GM18868 (cell line): ENCODE measurements around the gene CRAMP1.
"Not testable (repeated sequence)": the region's sequence is repeated elsewhere in the genome, so short reads cannot be mapped to it uniquely, and the experiment has no call there.

ENCODE experiments used
- ATAC-seq: cut with Tn5 transposase; IDR thresholded peaks from one replicate; pipeline ENCODE4 v1.9.1; 2021; ENCODE audit warnings: mild to moderate bottlenecking, moderate library complexity; ENCODE audit not compliant: unreplicated experiment

The CRAMP1 gene

DNA sequence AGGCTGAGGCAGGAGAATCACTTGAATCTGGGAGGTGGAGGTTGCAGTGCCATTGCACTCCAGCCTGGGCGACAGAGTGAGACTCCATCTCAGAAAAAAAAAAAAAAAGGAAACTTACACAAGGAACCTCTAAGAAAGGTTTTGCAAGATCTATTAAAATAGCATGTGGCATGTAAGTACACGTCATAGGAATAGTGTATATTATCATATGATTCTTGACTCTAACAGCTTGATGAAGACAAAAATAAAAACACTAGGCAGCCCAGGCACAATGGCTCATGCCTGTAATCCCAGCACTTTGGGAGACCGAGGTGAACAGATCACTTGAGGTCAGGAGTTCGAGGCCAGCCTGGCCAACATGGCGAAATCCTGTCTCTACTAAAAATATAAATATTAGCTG is 16.6 kb upstream of the CRAMP1 start:
- not testable (repeated sequence) for ATAC-seq

- no peak for ATAC-seq
These were observed 15.6 kb upstream of the CRAMP1 start for GRCh38 chr16:1596516-1596915.

GRCh38 chr16:1597154-1597553 is 15.0 kb upstream of the CRAMP1 start:
- ATAC-seq: no peak

DNA sequence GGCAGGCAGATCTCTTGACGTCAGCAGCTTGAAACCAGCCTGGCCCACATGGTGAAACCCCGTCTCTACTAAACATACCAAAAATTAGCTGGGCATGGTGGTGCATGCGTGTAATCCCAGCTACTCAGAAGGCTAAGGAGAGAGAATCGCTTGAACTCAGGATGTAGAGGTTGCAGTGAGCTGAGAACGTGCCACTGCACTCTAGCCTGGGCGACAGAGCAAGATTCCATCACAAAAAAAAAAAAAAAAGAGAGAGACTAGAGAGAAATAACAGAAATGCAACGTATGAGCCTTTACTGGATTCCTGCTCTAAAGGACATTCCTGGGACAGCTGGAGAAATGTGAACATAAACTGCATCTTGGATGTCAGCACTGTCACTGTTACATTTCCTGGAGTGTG is 11.1 kb upstream of the CRAMP1 start:
- ATAC-seq: no peak

DNA sequence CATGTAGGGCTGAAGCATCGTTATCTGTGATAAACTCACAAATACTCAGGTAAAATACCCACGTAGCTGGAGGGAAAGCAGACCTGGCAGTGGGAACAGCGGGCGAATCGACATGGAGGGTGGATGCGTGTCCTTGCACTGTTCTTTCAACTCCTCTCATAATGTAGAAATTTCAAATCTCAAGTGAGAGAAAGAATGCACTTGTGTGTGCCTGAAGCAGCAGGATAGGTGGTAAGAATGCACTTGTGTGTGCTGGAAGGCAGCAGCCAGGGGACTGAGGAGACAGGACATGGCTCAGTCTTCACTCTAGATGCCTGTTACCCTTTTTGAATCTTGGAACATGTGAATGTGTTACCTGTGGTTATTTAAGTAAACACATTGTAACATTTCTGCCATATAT is 10.7 kb upstream of the CRAMP1 start:
- ATAC-seq: no peak

DNA sequence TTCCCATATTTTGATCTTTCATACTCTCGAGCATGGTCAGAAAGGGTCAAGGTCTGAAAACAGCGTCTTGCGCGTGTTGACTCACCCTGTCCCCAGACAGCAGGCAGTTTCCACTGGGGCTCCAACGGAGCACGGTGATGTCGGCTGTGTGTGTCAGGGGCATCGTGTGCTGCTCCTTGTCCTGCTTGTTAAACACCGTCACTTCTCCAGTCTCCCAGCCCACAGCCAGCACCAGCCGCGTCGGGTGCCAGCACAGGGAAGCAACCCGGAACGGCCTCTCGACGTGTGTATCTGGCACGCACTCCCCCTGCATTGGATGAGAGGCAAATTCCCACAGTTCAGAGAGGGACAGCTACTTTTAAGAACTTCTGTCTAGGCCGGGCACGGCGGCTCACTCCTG is 9.9 kb upstream of the CRAMP1 start:
- ATAC-seq: no peak

- no peak for ATAC-seq
These were observed 5.4 kb upstream of the CRAMP1 start for GRCh38 chr16:1606774-1607173.

GRCh38 chr16:1607971-1608370 is 4.2 kb upstream of the CRAMP1 start:
- ATAC-seq: no peak

GRCh38 chr16:1610071-1610898 is 1.9 kb upstream of the CRAMP1 start:
- peak; percentile 35 for ATAC-seq

DNA sequence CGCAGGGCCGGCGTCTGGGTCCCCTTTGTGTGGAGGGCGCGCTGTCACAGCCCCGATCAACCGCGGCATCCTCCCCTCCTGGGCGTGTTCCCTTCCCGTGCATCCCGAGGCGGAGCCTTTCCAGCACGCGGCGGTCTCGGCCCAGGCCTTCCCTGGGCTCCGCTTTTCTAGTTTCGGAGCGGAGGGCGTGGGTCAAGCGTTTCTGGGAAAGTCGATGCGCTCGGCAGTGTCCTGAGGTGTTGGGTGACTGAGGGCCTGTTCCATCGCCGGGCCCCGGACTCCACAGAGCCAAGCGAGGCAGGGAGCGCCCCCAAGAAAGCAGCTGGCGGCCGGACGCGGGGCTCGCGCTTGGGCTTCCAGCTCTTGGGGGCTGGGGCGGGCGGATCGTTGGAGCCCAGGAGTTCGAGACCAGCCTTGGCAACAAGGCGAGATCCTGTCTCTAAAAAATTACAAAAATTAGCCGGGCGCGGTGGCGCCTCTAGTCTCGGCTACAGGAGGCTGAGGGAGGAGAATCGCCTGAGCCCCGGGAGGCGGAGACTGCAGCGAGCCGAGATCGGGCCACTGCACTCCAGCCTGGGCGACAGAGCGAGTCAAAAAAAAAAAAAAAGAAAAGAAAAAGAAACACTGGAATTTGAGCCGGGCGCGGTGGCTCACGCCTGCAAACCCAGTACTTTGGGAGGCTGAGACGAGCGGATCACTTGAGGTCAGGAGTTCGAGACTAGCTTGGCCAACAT is 1.1 kb upstream of the CRAMP1 start:
- no peak for ATAC-seq

- no peak for ATAC-seq
These were observed 1.1 kb downstream of the CRAMP1 start for GRCh38 chr16:1613211-1613622.

GRCh38 chr16:1613728-1614455 is 1.7 kb downstream of the CRAMP1 start:
- no peak for ATAC-seq

GRCh38 chr16:1614456-1615102 is 2.4 kb downstream of the CRAMP1 start:
- ATAC-seq: no peak

DNA sequence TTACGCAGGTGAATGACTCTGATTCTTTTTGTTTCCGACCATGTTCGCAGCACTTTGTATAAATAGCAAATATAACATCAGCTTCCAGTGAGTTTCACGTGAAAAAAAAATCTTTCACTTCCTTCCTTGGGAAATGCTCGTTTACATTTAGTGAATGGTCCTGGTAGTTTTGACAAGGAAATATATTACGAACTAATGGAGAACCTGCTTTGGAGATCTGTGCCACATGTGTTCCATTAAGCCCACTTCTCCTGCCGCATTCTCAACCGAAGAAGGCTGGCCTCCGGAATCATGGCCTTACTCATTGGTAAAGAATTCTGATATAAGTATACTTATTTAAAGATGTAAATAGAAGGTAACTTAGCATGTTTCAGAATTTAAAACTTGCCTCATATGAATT is 3.6 kb downstream of the CRAMP1 start:
- ATAC-seq: no peak

DNA sequence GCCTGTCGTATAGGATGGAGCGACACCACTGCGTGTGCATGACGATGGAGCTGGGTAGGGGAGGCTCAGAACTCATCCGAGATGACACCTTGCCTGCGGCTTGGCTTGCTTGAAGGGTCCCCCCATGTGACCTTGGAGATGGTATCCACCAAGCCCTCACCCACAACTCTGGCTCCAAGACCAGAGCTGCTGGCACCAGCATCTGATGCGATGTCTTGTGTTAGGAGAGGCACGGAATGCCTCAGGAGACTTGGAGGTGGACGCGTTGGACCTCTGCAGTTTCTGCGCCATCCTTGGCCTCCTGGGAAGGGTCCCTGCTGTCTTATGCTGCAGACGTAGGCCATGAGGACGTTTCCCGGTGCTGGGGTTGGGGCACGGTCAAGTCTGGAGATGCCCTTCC is 7.8 kb downstream of the CRAMP1 start:
- no peak for ATAC-seq

DNA sequence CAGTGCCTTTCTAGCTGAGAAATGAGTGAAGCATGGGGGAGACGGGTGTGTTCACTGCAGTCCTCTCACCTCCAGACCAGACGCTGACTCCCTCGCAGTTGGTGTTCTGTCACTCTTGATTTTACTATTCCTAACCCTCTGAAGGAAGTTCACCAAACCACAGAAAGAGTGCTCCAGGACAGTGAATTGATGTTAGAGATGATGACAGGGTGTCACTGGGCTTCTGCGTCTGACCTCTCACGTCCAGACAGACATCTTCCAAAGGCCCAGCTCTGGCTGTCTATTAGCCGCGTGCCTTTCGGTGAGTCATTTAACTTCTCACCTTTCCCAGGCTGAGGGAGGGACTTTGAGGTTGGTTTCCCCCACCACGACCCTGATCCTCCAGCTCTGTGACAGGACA is 8.2 kb downstream of the CRAMP1 start:
- ATAC-seq: no peak

- ATAC-seq: no peak
These were observed 9.7 kb downstream of the CRAMP1 start for GRCh38 chr16:1621851-1622250.

GRCh38 chr16:1626327-1626726 is 14.2 kb downstream of the CRAMP1 start:
- no peak for ATAC-seq

- ATAC-seq: no peak
These were observed 14.6 kb downstream of the CRAMP1 start for GRCh38 chr16:1626776-1627175.

- no peak for ATAC-seq
These were observed 18.5 kb downstream of the CRAMP1 start for GRCh38 chr16:1630450-1631213.
